ENCODE measurements around the gene ZBTB7C.

ZBTB7C gene

GRCh38 chr18:48182779-48183178 lies 226.4 kb downstream of the ZBTB7C start:
- no peak for DNase-seq

GRCh38 chr18:48181857-48182256 lies 227.3 kb downstream of the ZBTB7C start:
- no peak for DNase-seq

- DNase-seq, result no peak
These were observed 227.9 kb downstream of the ZBTB7C start for GRCh38 chr18:48181087-48181823.

GRCh38 chr18:48179666-48180065 lies 229.5 kb downstream of the ZBTB7C start:
- no peak for DNase-seq

GRCh38 chr18:48179001-48179400 lies 230.2 kb downstream of the ZBTB7C start:
- DNase-seq, result no peak

GRCh38 chr18:48176909-48177308 lies 232.3 kb downstream of the ZBTB7C start:
- DNase-seq, result no peak

GRCh38 chr18:48173557-48173956 lies 235.6 kb downstream of the ZBTB7C start:
- DNase-seq, result no peak

- DNase-seq, result no peak
These were observed 236.8 kb downstream of the ZBTB7C start for GRCh38 chr18:48172226-48173006.

- no peak for DNase-seq
These were observed 237.5 kb downstream of the ZBTB7C start for GRCh38 chr18:48171490-48172188.

GRCh38 chr18:48170651-48171050 lies 238.5 kb downstream of the ZBTB7C start:
- DNase-seq, result no peak

- DNase-seq, result no peak
These were observed 240.3 kb downstream of the ZBTB7C start for GRCh38 chr18:48168861-48169260.

GRCh38 chr18:48167897-48168253 lies 241.3 kb downstream of the ZBTB7C start:
- no peak for DNase-seq

- DNase-seq, result no peak
These were observed 242.8 kb downstream of the ZBTB7C start for GRCh38 chr18:48166336-48166875.

GRCh38 chr18:48165111-48165866 lies 243.9 kb downstream of the ZBTB7C start:
- DNase-seq, result no peak

GRCh38 chr18:48164701-48165100 lies 244.5 kb downstream of the ZBTB7C start:
- no peak for DNase-seq

- no peak for DNase-seq
These were observed 245.1 kb downstream of the ZBTB7C start for GRCh38 chr18:48164116-48164515.

GRCh38 chr18:48163738-48164115 lies 245.5 kb downstream of the ZBTB7C start:
- no peak for DNase-seq

GRCh38 chr18:48162956-48163737 lies 246.0 kb downstream of the ZBTB7C start:
- DNase-seq, result no peak

GRCh38 chr18:48161911-48162698 lies 247.1 kb downstream of the ZBTB7C start:
- no peak for DNase-seq

- DNase-seq, result peak; percentile 59
These were observed 247.8 kb downstream of the ZBTB7C start for GRCh38 chr18:48161191-48161910.

Data from CD4-positive, alpha-beta T cell treated with Interleukin-6 for 4 hours (primary cell).